DOHH2 (cell line): ENCODE results near the gene CES4A.

Experiments used
- H3F3A ChIP-seq: fragments of 200-600 bp; sonication (generic), shearing (Covaris generic); 2 replicates; pipeline ENCODE4 v1.6.0; 2016; ENCODE audit warnings: antibody characterized with exemption, mild to moderate bottlenecking; ENCODE audit not compliant: control insufficient read depth, insufficient read depth
- H3K27ac ChIP-seq: fragments of 200-600 bp; sonication (generic); 2 replicates; pipeline ENCODE4 v1.5.1; 2014; ENCODE audit warnings: low read depth, mild to moderate bottlenecking, low read length, moderate library complexity
- H3K27me3 ChIP-seq: fragments of 200-600 bp; sonication (generic); 2 replicates; pipeline ENCODE4 v1.6.1; 2014; ENCODE audit warnings: mild to moderate bottlenecking, low read length, mixed read lengths; ENCODE audit not compliant: control insufficient read depth
- H3K36me3 ChIP-seq: fragments of 200-600 bp; sonication (generic); 2 replicates; pipeline ENCODE4 v1.6.1; 2014; ENCODE audit warnings: mild to moderate bottlenecking, low read length, moderate library complexity, mixed read lengths; ENCODE audit not compliant: control insufficient read depth
- H3K4me1 ChIP-seq: fragments of 200-600 bp; sonication (generic); 2 replicates; pipeline ENCODE4 v1.6.1; 2014; ENCODE audit warnings: mild to moderate bottlenecking, low read length, mixed read lengths; ENCODE audit not compliant: control insufficient read depth
- H3K4me2 ChIP-seq: fragments of 200-600 bp; sonication (generic); 2 replicates; pipeline ENCODE4 v1.6.0; 2014; ENCODE audit warnings: mild to moderate bottlenecking, low read length, moderate library complexity
- H3K4me3 ChIP-seq: fragments of 200-600 bp; sonication (generic); 2 replicates; pipeline ENCODE4 v1.5.1; 2014; ENCODE audit warnings: mild to moderate bottlenecking, low read length, mixed read lengths
- H3K79me2 ChIP-seq: fragments of 200-600 bp; sonication (generic); 2 replicates; pipeline ENCODE4 v1.6.1; 2014; ENCODE audit warnings: mild to moderate bottlenecking, low read length, mixed read lengths; ENCODE audit not compliant: control insufficient read depth
- H3K9me2 ChIP-seq: fragments of 200-600 bp; sonication (generic); replicated peaks from 2 replicates; pipeline ENCODE4 v1.6.1; 2014; ENCODE audit warnings: mild to moderate bottlenecking, low read length, mixed read lengths; ENCODE audit not compliant: control insufficient read depth
- H3K9me3 ChIP-seq: fragments of 200-600 bp; sonication (generic); 2 replicates; pipeline ENCODE4 v1.6.1; 2014; ENCODE audit warnings: antibody characterized with exemption, low read length, mixed read lengths; ENCODE audit not compliant: control insufficient read depth, insufficient read depth
- H4K20me1 ChIP-seq: fragments of 200-600 bp; sonication (generic); 2 replicates; pipeline ENCODE4 v1.6.0; 2014; ENCODE audit warnings: low read depth, mild to moderate bottlenecking, antibody characterized with exemption, low read length, moderate library complexity; ENCODE audit not compliant: control insufficient read depth, insufficient read depth
- EZH2phosphoT487 ChIP-seq: fragments of 200-600 bp; sonication (generic); IDR thresholded peaks from 2 replicates; pipeline ENCODE4 v1.6.1; 2017; ENCODE audit warnings: borderline replicate concordance, mild to moderate bottlenecking, antibody characterized with exemption, low read length, moderate library complexity, mixed read lengths
- TF ChIP-seq, protein P1 (sequence below): fragments of 200-600 bp; sonication (generic); IDR thresholded peaks from one replicate; pipeline ENCODE4 v1.5.1; 2014; ENCODE audit warnings: antibody characterized with exemption, mild to moderate bottlenecking, low read depth, low read length; ENCODE audit not compliant: poor library complexity, severe bottlenecking

CES4A gene

DNA sequence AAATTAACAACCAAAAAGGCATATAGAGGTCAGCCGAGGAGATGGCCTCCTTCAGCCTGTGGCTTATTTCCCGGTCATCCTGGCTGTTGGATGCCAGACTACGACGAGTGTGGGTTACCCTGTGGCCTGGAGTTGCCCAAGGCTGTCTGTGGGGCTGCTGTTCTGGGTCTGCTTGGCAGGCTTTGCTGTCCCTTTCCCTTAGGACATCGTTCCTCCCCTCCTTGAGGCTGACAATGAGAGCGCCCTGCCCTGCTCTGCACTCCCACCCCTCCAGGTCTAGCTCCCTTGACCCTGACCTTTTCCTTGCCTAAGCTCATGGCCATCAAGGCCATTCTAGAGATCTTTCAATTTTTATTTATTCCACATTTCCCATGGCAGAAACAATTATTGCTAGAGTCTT is 38.7 kb downstream of the CES4A start:
- TF ChIP-seq, protein P1, sequence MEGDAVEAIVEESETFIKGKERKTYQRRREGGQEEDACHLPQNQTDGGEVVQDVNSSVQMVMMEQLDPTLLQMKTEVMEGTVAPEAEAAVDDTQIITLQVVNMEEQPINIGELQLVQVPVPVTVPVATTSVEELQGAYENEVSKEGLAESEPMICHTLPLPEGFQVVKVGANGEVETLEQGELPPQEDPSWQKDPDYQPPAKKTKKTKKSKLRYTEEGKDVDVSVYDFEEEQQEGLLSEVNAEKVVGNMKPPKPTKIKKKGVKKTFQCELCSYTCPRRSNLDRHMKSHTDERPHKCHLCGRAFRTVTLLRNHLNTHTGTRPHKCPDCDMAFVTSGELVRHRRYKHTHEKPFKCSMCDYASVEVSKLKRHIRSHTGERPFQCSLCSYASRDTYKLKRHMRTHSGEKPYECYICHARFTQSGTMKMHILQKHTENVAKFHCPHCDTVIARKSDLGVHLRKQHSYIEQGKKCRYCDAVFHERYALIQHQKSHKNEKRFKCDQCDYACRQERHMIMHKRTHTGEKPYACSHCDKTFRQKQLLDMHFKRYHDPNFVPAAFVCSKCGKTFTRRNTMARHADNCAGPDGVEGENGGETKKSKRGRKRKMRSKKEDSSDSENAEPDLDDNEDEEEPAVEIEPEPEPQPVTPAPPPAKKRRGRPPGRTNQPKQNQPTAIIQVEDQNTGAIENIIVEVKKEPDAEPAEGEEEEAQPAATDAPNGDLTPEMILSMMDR = no peak
- TF ChIP-seq EZH2phosphoT487 = no peak
- Histone ChIP-seq H3K4me2 (no peak overlapping the region), H3F3A (peaks cover 3% of the 10 kb centered on the region; the same call in 1 of the 2 replicates), H3K27ac (no peak overlapping the region), H4K20me1 (no peaks in the 10 kb centered on the region), H3K9me2 (no peaks in the 10 kb centered on the region), H3K27me3 (no peaks in the 10 kb centered on the region), H3K4me1 (peaks cover 32% of the 10 kb centered on the region), H3K9me3 (no peaks in the 10 kb centered on the region), H3K79me2 (peaks cover 35% of the 10 kb centered on the region), H3K36me3 (peaks cover 27% of the 10 kb centered on the region), H3K4me3 (no peak overlapping the region)

GRCh38 chr16:67028167-67028695 is 39.8 kb downstream of the CES4A start:
- Histone ChIP-seq H3K79me2 (peaks cover 47% of the 10 kb centered on the region), H3F3A (peaks cover 3% of the 10 kb centered on the region; the same call in 1 of the 2 replicates), H3K27me3 (no peaks in the 10 kb centered on the region), H3K9me3 (no peaks in the 10 kb centered on the region), H3K4me3 (peak overlapping the region; percentile 87), H3K9me2 (no peaks in the 10 kb centered on the region), H3K27ac (peak overlapping the region; percentile 70), H4K20me1 (no peaks in the 10 kb centered on the region), H3K36me3 (peaks cover 38% of the 10 kb centered on the region), H3K4me1 (peaks cover 37% of the 10 kb centered on the region), H3K4me2 (peak overlapping the region; percentile 99)
- no peak for TF ChIP-seq EZH2phosphoT487
- TF ChIP-seq, protein P1 = no peak

GRCh38 chr16:67028696-67029253 is 40.4 kb downstream of the CES4A start, which contains the start of gene CBFB:
TSS of gene CBFB (plus strand) at chr16:67029149. CDS start at chr16:67029408, 259 bp downstream.
- H3K36me3 ChIP-seq = peaks cover 40% of the 10 kb centered on the region
- TF ChIP-seq, protein P1 = peak; percentile 39
- TF ChIP-seq EZH2phosphoT487 = no peak
- H3K79me2 ChIP-seq = peaks cover 52% of the 10 kb centered on the region

More at GRCh38 chr16:67028696-67029253, 40.4 kb downstream of the CES4A start, which contains the start of gene CBFB:
- Histone ChIP-seq H3K4me3 (peak within 1 kb of the TSS; percentile 96), H3K4me1 (peaks cover 37% of the 10 kb centered on the region), H3K27me3 (no peaks in the 10 kb centered on the region), H3K27ac (peak within 1 kb of the TSS; percentile 71), H4K20me1 (no peaks in the 10 kb centered on the region), H3F3A (peaks cover 3% of the 10 kb centered on the region; the same call in 1 of the 2 replicates), H3K9me3 (no peaks in the 10 kb centered on the region), H3K4me2 (peak within 1 kb of the TSS; percentile 99), H3K9me2 (no peaks in the 10 kb centered on the region)
